ENCODE measurements around the gene VIPR2. TPM values are rescaled to one million over a fixed set of nuclear protein-coding genes. Genes with fewer than 3 reads are reported as not detected.
"Not testable (repeated sequence)": the region's sequence is repeated elsewhere in the genome, so short reads cannot be mapped to it uniquely, and the experiment has no call there.

The VIPR2 gene
- total RNA-seq, 1 experiment from 2014 or later = not detected

- DNase-seq (ENCODE audit: low spot score) = no peak
- in situ Hi-C loops (cut with HindIII; ENCODE audit: low sequenced_read_pairs) = no loop called here
Measured at GRCh38 chr7:159112136-159113011, 32.3 kb downstream of the VIPR2 start.

GRCh38 chr7:159109653-159110035, 35.0 kb downstream of the VIPR2 start:
- in situ Hi-C loops (cut with HindIII; ENCODE audit: low sequenced_read_pairs) = no loop called here
- DNase-seq (ENCODE audit: low spot score) = no peak

- in situ Hi-C loops (cut with HindIII; ENCODE audit: low sequenced_read_pairs) = no loop called here
- no peak for DNase-seq (ENCODE audit: low spot score)
Measured at GRCh38 chr7:159108941-159109652, 35.6 kb downstream of the VIPR2 start.

GRCh38 chr7:159108491-159108890, 36.2 kb downstream of the VIPR2 start:
- DNase-seq (ENCODE audit: low spot score) = no peak

GRCh38 chr7:159107161-159107892, 37.3 kb downstream of the VIPR2 start:
- no peak for DNase-seq (ENCODE audit: low spot score)
- in situ Hi-C loops (cut with HindIII; ENCODE audit: low sequenced_read_pairs) = no loop called here

More at GRCh38 chr7:159108491-159108890, 36.2 kb downstream of the VIPR2 start:
- in situ Hi-C loops (cut with HindIII; ENCODE audit: low sequenced_read_pairs) = no loop called here

GRCh38 chr7:159105832-159106811, 38.5 kb downstream of the VIPR2 start:
- no peak for DNase-seq (ENCODE audit: low spot score)
- in situ Hi-C loops (cut with HindIII; ENCODE audit: low sequenced_read_pairs) = no loop called here

- no peak for DNase-seq (ENCODE audit: low spot score)
- in situ Hi-C loops (cut with HindIII; ENCODE audit: low sequenced_read_pairs) = no loop called here
Measured at GRCh38 chr7:159105066-159105780, 39.4 kb downstream of the VIPR2 start.

- DNase-seq (ENCODE audit: low spot score) = no peak
- in situ Hi-C loops (cut with HindIII; ENCODE audit: low sequenced_read_pairs) = no loop called here
Measured at GRCh38 chr7:159104188-159104920, 40.3 kb downstream of the VIPR2 start.

GRCh38 chr7:159103382-159104187, 41.1 kb downstream of the VIPR2 start:
- no peak for DNase-seq (ENCODE audit: low spot score)
- in situ Hi-C loops (cut with HindIII; ENCODE audit: low sequenced_read_pairs) = no loop called here

GRCh38 chr7:159102681-159103381, 41.8 kb downstream of the VIPR2 start:
- in situ Hi-C loops (cut with HindIII; ENCODE audit: low sequenced_read_pairs) = no loop called here
- no peak for DNase-seq (ENCODE audit: low spot score)

- DNase-seq (ENCODE audit: low spot score); in situ Hi-C loops (cut with HindIII; ENCODE audit: low sequenced_read_pairs): not testable (repeated sequence)
Measured at GRCh38 chr7:159101661-159102091, 43.0 kb downstream of the VIPR2 start.

- in situ Hi-C loops (cut with HindIII; ENCODE audit: low sequenced_read_pairs); DNase-seq (ENCODE audit: low spot score): not testable (repeated sequence)
Measured at GRCh38 chr7:159101083-159101395, 43.6 kb downstream of the VIPR2 start.

- DNase-seq (ENCODE audit: low spot score); in situ Hi-C loops (cut with HindIII; ENCODE audit: low sequenced_read_pairs): not testable (repeated sequence)
Measured at GRCh38 chr7:159100281-159101082, 44.2 kb downstream of the VIPR2 start.

GRCh38 chr7:159099711-159100231, 44.9 kb downstream of the VIPR2 start:
- in situ Hi-C loops (cut with HindIII; ENCODE audit: low sequenced_read_pairs) = no loop called here
- no peak for DNase-seq (ENCODE audit: low spot score)
